ENCODE measurements around the gene TLR9. TPM values are rescaled to one million over a fixed set of nuclear protein-coding genes. Genes with fewer than 3 reads are reported as not detected.

TLR9 gene
- total RNA-seq, 1 experiment from 2014 or later = not detected

DNA sequence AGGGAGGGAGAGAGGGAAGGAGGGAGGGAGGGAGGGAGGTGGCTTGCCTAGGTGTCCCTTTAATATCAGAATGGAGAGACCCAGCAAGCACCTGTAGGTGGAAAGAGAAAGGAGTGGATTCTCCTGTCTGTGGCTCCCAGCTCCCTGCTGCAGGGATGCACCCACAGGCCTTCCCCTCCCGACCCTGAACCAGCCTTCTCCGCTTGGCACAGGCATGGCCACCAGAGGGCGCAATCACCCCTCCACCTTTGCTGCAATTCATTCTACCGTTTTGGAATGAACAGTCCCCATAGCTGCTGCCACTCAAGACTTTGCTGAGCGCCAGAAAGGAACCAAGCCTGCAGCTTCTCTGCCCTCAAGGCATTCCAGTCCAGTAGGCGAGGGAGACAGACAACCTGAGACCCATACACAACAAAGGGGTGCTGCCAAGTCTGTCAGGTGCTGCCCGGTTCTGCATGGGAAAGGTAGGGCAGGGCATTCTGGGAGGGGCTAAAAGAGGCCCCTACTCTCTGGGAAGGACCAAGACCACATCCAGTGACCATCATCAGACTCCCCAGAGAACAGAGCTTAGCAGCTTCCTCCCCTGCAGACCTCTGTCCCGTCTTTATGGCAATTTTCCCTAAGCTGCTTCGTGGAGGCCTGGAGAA lies 4.9 kb downstream of the TLR9 start:
- intact Hi-C loops (cut with micrococcal nuclease) = loop anchor here (1.0 to 5.0 kb wide), 3 partner anchors 17 to 117 kb away; partner anchors contain the start of gene WDR82
- H2AFZ ChIP-seq (ENCODE audit: low read length) = peak overlapping the region; percentile 55; the same call in 1 of the 2 replicates
- peaks cover 5% of the 10 kb centered on the region; the same call in 1 of the 2 replicates for H3K36me3 ChIP-seq (ENCODE audit: low read depth, low read length)
- peak; percentile 45 for ATAC-seq
- H3K9ac ChIP-seq (ENCODE audit: low read length) = no peak overlapping the region
- H3K4me1 ChIP-seq (ENCODE audit: insufficient read depth, low read length) = peaks cover 49% of the 10 kb centered on the region
- H3K9me2 ChIP-seq (replicated peaks; ENCODE audit: low read length) = no peaks in the 10 kb centered on the region
- H4K20me1 ChIP-seq (ENCODE audit: low read length) = no peaks in the 10 kb centered on the region
- no peaks in the 10 kb centered on the region for H3K27me3 ChIP-seq (ENCODE audit: low read length)
- peaks cover 8% of the 10 kb centered on the region for H3F3A ChIP-seq (ENCODE audit: low read length, unreplicated experiment)
- no peaks in the 10 kb centered on the region for H3K79me2 ChIP-seq (ENCODE audit: low read length)
- 0 out of 2 replicates have a peak overlapping the region, but pooled peaks have one; percentile 13 for H3K27ac ChIP-seq (ENCODE audit: low read length)
- TF ChIP-seq EZH2 (IDR thresholded peaks at IDR 0.05; ENCODE audit: low read length, unreplicated experiment) (no peak), CTCF (conservative IDR thresholded peaks at IDR 0.05; ENCODE audit: low read depth, low read length) (peak; percentile 94)
- peak overlapping the region; percentile 47; the same call in 1 of the 2 replicates for H3K4me2 ChIP-seq (ENCODE audit: low read length)
- DNase-seq = peak; percentile 93
- POLR2A ChIA-PET (ENCODE audit: unreplicated experiment) = interaction anchor here (0.6 to 1.4 kb wide), 2 partner anchors 17 to 119 kb away, joined by 8 to 14 read pairs; no protein-coding TSS in a partner anchor
- BruUV-seq (replicated peaks) = no TSS peak
- H3K4me3 ChIP-seq (ENCODE audit: low read length) = no peak overlapping the region
- H3K9me3 ChIP-seq (ENCODE audit: low read length) = no peaks in the 10 kb centered on the region
- CTCF ChIA-PET = interaction anchor here (0.5 to 2.2 kb wide), 13 partner anchors 13 to 219 kb away, joined by 3 to 28 read pairs (median 3); partner anchors contain the start of gene POC1A

DNA sequence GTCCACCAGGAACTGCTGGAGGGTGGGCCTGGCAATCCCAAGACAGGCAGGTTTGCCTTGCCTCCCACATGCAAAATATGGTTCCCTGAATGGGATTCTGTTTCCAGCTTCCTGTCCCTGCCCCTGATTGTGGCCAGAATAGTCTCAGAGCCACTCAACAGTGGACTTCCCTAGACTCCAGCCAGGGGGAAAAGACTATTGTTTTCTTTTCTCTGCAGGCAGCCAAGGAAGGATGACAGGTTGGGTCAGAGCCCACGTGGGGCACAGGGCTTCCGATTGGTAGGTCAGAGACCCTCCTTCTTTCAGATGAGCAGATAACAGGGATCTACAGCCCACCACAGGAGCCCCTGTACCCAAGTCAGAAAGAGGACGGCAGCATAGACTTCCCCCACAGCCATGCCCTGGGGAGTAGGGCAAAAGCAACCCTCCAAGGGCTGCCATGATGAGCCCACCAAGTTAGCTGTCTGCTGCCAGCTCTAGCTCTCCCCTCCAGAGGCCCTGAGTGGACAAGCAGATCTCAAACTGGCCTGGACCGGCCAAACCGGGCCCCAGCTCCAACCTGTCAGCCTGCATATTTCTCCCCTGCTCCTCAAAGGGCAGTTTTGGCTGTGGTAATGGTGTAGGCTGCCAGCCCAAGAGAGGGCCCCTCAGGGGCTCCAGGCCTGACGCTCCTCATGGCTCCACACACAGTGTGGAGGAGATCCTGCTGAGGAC lies 6.4 kb downstream of the TLR9 start:
- no peaks in the 10 kb centered on the region for H3K9me3 ChIP-seq (ENCODE audit: low read length)
- no peaks in the 10 kb centered on the region for H4K20me1 ChIP-seq (ENCODE audit: low read length)
- peaks cover 11% of the 10 kb centered on the region for H3F3A ChIP-seq (ENCODE audit: low read length, unreplicated experiment)
- H3K9ac ChIP-seq (ENCODE audit: low read length) = peak overlapping the region; percentile 18
- H3K9me2 ChIP-seq (replicated peaks; ENCODE audit: low read length) = no peaks in the 10 kb centered on the region
- CTCF ChIA-PET = interaction anchor here (0.6 to 2.2 kb wide), 5 partner anchors 12 to 217 kb away, joined by 3 to 28 read pairs (median 4); no protein-coding TSS in a partner anchor
- H2AFZ ChIP-seq (ENCODE audit: low read length) = no peak overlapping the region
- BruUV-seq (replicated peaks) = no TSS peak
- no peaks in the 10 kb centered on the region for H3K79me2 ChIP-seq (ENCODE audit: low read length)
- POLR2A ChIA-PET (ENCODE audit: unreplicated experiment) = interaction anchor here (1.4 kb wide), 1 partner anchor 18 kb away, joined by 8 read pairs; no protein-coding TSS in a partner anchor
- intact Hi-C loops (cut with micrococcal nuclease) = loop anchor here (10.0 kb wide), 1 partner anchor 164 kb away; the partner anchor contains the start of gene DUSP7
- no peak overlapping the region for H3K4me3 ChIP-seq (ENCODE audit: low read length)
- H3K4me2 ChIP-seq (ENCODE audit: low read length) = peak overlapping the region; percentile 7; the same call in 1 of the 2 replicates
- ATAC-seq (no peak), DNase-seq (peak; percentile 52)
- peaks cover 18% of the 10 kb centered on the region; the same call in 1 of the 2 replicates for H3K36me3 ChIP-seq (ENCODE audit: low read depth, low read length)
- TF ChIP-seq EZH2phosphoT487 (IDR thresholded peaks at IDR 0.05; ENCODE audit: borderline replicate concordance, low read length) = no peak
- no peak for TF ChIP-seq CTCF (conservative IDR thresholded peaks at IDR 0.05; ENCODE audit: low read depth, low read length)
- TF ChIP-seq EZH2 (IDR thresholded peaks at IDR 0.05; ENCODE audit: low read length, unreplicated experiment) = no peak
- H3K27me3 ChIP-seq (ENCODE audit: low read length) = no peaks in the 10 kb centered on the region
- peak overlapping the region; percentile 98 for H3K27ac ChIP-seq (ENCODE audit: low read length)
- peaks cover 50% of the 10 kb centered on the region for H3K4me1 ChIP-seq (ENCODE audit: insufficient read depth, low read length)
